Fibroblast of peridontal ligament (primary cell): ENCODE measurements around the gene YBX2.
A peak's percentile ranks its signal among the peaks of the same experiment; 100 is the strongest.

Experiments
- DNase-seq: peaks from one replicate; pipeline ENCODE4 v3.0.0-alpha.2; 2010; ENCODE audit errors: extremely low read depth

The YBX2 gene

GRCh38 chr17:7263801-7264078, 30.7 kb downstream of the YBX2 start:
- DNase-seq: no peak

- DNase-seq: no peak
Measured at GRCh38 chr17:7262935-7263800, 31.3 kb downstream of the YBX2 start.

- DNase-seq: no peak
Measured at GRCh38 chr17:7262192-7262934, 32.1 kb downstream of the YBX2 start, which contains the start of gene CLDN7. TSS of gene CLDN7 (minus strand) at chr17:7262478. CDS start at chr17:7262043, 435 bp downstream.

GRCh38 chr17:7261379-7262191, 32.9 kb downstream of the YBX2 start:
- no peak for DNase-seq

GRCh38 chr17:7260651-7261378, 33.6 kb downstream of the YBX2 start:
- DNase-seq: no peak

- no peak for DNase-seq
Measured at GRCh38 chr17:7260151-7260550, 34.3 kb downstream of the YBX2 start.

- DNase-seq: no peak
Measured at GRCh38 chr17:7259555-7259889, 34.9 kb downstream of the YBX2 start.

GRCh38 chr17:7258731-7259554, 35.5 kb downstream of the YBX2 start:
- no peak for DNase-seq

GRCh38 chr17:7256766-7257456, 37.5 kb downstream of the YBX2 start:
- no peak for DNase-seq

GRCh38 chr17:7254511-7254910, 39.9 kb downstream of the YBX2 start:
- no peak for DNase-seq

- no peak for DNase-seq
Measured at GRCh38 chr17:7253082-7253481, 41.4 kb downstream of the YBX2 start.

GRCh38 chr17:7252176-7253043, 42.0 kb downstream of the YBX2 start, which contains the start of gene ELP5:
TSS of gene ELP5 (plus strand) at chr17:7252215. CDS start at chr17:7252551, 336 bp downstream.
- peak; percentile 95 for DNase-seq

GRCh38 chr17:7251661-7252175, 42.7 kb downstream of the YBX2 start, which contains the start of gene CTDNEP1:
TSS of gene CTDNEP1 (minus strand) at chr17:7251734. CDS start at chr17:7251296, 438 bp downstream.
- peak; percentile 100 for DNase-seq

- no peak for DNase-seq
Measured at GRCh38 chr17:7250695-7251627, 43.5 kb downstream of the YBX2 start.

- no peak for DNase-seq
Measured at GRCh38 chr17:7249830-7250229, 44.6 kb downstream of the YBX2 start.

- no peak for DNase-seq
Measured at GRCh38 chr17:7249214-7249613, 45.2 kb downstream of the YBX2 start.

- no peak for DNase-seq
Measured at GRCh38 chr17:7248796-7249195, 45.6 kb downstream of the YBX2 start.

- no peak for DNase-seq
Measured at GRCh38 chr17:7246779-7247178, 47.7 kb downstream of the YBX2 start.
